Common myeloid progenitor, CD34-positive (primary cell): Measurements from ENCODE around the gene PNO1. TPM values are rescaled to one million over a fixed set of nuclear protein-coding genes. Genes with fewer than 3 reads are reported as not detected.
"Not testable (repeated sequence)": the region's sequence is repeated elsewhere in the genome, so short reads cannot be mapped to it uniquely, and the experiment has no call there.

Experiments
- CTCF ChIA-PET: fragments of 350-600 bp; sonication (Branson Sonifier 250); formaldehyde crosslinking; loops from one replicate; lab custom pipeline; 2021; ENCODE audit warnings: antibody characterized with exemption; lab: Charles Lee
- POLR2A ChIA-PET: fragments of 350-600 bp; sonication (Branson Sonifier 250); formaldehyde crosslinking; loops from one replicate; lab custom pipeline; 2021; ENCODE audit warnings: antibody characterized with exemption; lab: Charles Lee
- DNase-seq, 3 donors: peaks; one replicate each; pipeline versions ENCODE4 v3.0.0 to v3.0.0-alpha.2; 2013
- H3K27ac ChIP-seq, 2 experiments: 1 replicate in 1 of 2; 2 replicates in 1 of 2; pipeline ENCODE4 v1.7.0; 2013; ENCODE audit warnings: inconsistent platforms in 2 of 2, low read length in 2 of 2, mild to moderate bottlenecking in 2 of 2, low read depth in 1 of 2, moderate library complexity in 1 of 2; ENCODE audit not compliant: severe bottlenecking in 2 of 2, insufficient read depth in 1 of 2, poor library complexity in 1 of 2
- H3K27me3 ChIP-seq, 5 experiments: replicated peaks in 2 of 5; 1 replicate in 3 of 5; 2 replicates in 2 of 5; pipeline versions ENCODE4 v1.6.1 to v1.7.0; 2013; ENCODE audit warnings: low read length in 4 of 5, mild to moderate bottlenecking in 2 of 5, moderate library complexity in 2 of 5, inconsistent platforms in 1 of 5; ENCODE audit not compliant: insufficient read depth in 5 of 5, control insufficient read depth in 4 of 5
- H3K36me3 ChIP-seq, 4 experiments: 1 replicate in 2 of 4; 2 replicates in 2 of 4; pipeline versions ENCODE4 v1.6.1 to v1.7.0; 2013; ENCODE audit warnings: low read length in 3 of 4, control low read depth in 1 of 4, mild to moderate bottlenecking in 1 of 4; ENCODE audit not compliant: control insufficient read depth in 4 of 4, insufficient read depth in 4 of 4
- H3K4me1 ChIP-seq, 4 experiments: 1 replicate in 3 of 4; 2 replicates in 1 of 4; pipeline versions ENCODE4 v1.6.1 to v1.7.1; 2013; ENCODE audit warnings: low read length in 3 of 4, mild to moderate bottlenecking in 3 of 4, control low read depth in 1 of 4, inconsistent platforms in 1 of 4, moderate library complexity in 1 of 4; ENCODE audit not compliant: control insufficient read depth in 4 of 4, insufficient read depth in 4 of 4; ENCODE audit errors: control extremely low read depth in 1 of 4
- H3K4me3 ChIP-seq, 7 experiments: 1 replicate in 4 of 7; 2 replicates in 3 of 7; pipeline versions ENCODE4 v1.5.1 to v1.7.0; 2013; ENCODE audit warnings: mild to moderate bottlenecking in 7 of 7, low read length in 6 of 7, moderate library complexity in 6 of 7, inconsistent platforms in 2 of 7, low read depth in 2 of 7, control low read depth in 1 of 7; ENCODE audit not compliant: insufficient read depth in 4 of 7, control insufficient read depth in 1 of 7; ENCODE audit errors: extremely low read depth in 1 of 7
- H3K9me3 ChIP-seq, 5 experiments: 1 replicate in 4 of 5; 2 replicates in 1 of 5; pipeline versions ENCODE4 v1.6.1 to v1.7.1; 2013; ENCODE audit warnings: low read length in 4 of 5, mild to moderate bottlenecking in 2 of 5, inconsistent platforms in 1 of 5, low read depth in 1 of 5, moderate library complexity in 1 of 5; ENCODE audit not compliant: control insufficient read depth in 4 of 5, insufficient read depth in 2 of 5; ENCODE audit errors: control extremely low read depth in 1 of 5
- WGBS: methylation state at CpG from one replicate; pipeline ENCODE4 v1.1.5; 2013; ENCODE audit not compliant: insufficient coverage; 5-methylcytosine and 5-hydroxymethylcytosine counted together
- polyA plus RNA-seq: library from polyadenylated mRNA; unstranded; fragments of 120-200 nt; gene quantifications from one replicate; pipeline ENCODE4 v1.2.1, GENCODE V29; 2013

The PNO1 gene
- 10.6 TPM for polyA plus RNA-seq

- H3K9me3 ChIP-seq, result no peaks in the 10 kb centered on the region
- POLR2A ChIA-PET, result no interaction called here
Measured at GRCh38 chr2:68157402-68158133, at the start of gene PNO1. TSS of gene PNO1 (plus strand) at chr2:68157888. CDS start at chr2:68157935, 47 bp downstream.

DNA sequence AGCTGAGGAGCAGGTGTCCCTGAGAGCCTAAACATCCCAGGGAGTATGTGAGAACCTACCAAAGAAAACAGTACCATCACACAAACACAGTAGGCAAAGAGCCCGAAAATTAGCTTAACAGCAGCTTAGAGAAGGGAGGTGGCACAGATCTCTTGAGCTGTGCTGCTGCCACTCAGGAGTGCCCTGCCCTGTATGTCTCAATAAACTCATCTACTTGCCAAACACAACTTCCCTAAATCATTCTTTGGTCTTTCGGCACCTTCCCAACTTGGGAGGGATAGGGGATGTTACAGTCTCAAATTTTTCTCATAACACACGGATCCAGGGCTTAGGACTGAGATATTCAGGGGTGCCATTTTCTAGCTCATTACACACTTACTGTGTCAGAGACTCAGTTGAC lies 49.6 kb upstream of the PNO1 start:
- ChIA-PET CTCF (interaction anchor here (1.0 to 1.4 kb wide), 2 partner anchors 12 to 14 kb away, joined by 5 read pairs; no protein-coding TSS in a partner anchor), POLR2A (no interaction called here)
- H3K36me3 ChIP-seq, result no peaks in the 10 kb centered on the region
- WGBS, result 100% methylated on average over 1 of the region's 3 CpGs
- no peak for DNase-seq
- no peak overlapping the region for H3K4me3 ChIP-seq
- no peaks in the 10 kb centered on the region for H3K27me3 ChIP-seq
- peaks cover 0 to 15% (median 4%) of the 10 kb centered on the region in 5 experiments for H3K9me3 ChIP-seq
- H3K4me1 ChIP-seq, result no peaks in the 10 kb centered on the region
- no peak overlapping the region for H3K27ac ChIP-seq

More at GRCh38 chr2:68157402-68158133, at the start of gene PNO1:
- DNase-seq, result peak; percentile 97 to 98 (median 98)
- Histone ChIP-seq H3K27ac (peak within 1 kb of the TSS; percentile 99), H3K36me3 (peaks cover 9 to 25% (median 20%) of the 10 kb centered on the region in 4 experiments), H3K4me1 (peaks cover 21 to 41% (median 32%) of the 10 kb centered on the region in 4 experiments), H3K27me3 (no peaks in the 10 kb centered on the region), H3K4me3 (peak within 1 kb of the TSS; percentile 80 to 98 (median 95))
- WGBS, result under 1% methylated on average over 41 of the region's 44 CpGs
- CTCF ChIA-PET, result interaction anchor here (0.5 to 3.2 kb wide), 5 partner anchors 11 to 565 kb away, joined by 3 to 11 read pairs (median 4); no protein-coding TSS in a partner anchor

- POLR2A ChIA-PET, result no interaction called here
- Histone ChIP-seq H3K36me3 (no peaks in the 10 kb centered on the region), H3K4me1 (no peaks in the 10 kb centered on the region), H3K4me3 (no peak overlapping the region), H3K27me3 (no peaks in the 10 kb centered on the region), H3K9me3 (peaks cover 0 to 13% (median 4%) of the 10 kb centered on the region in 5 experiments), H3K27ac (no peak overlapping the region)
- CTCF ChIA-PET, result interaction anchor here (0.9 kb wide), 1 partner anchor 12 kb away, joined by 3 read pairs; no protein-coding TSS in a partner anchor
- DNase-seq, result peak in 2 of 3 donors; percentile 29 to 47
- WGBS, result no CpG with 5 or more reads among the region's 3 CpGs
Measured at GRCh38 chr2:68110102-68110501, 47.6 kb upstream of the PNO1 start.

GRCh38 chr2:68115965-68116364 lies 41.7 kb upstream of the PNO1 start:
- Histone ChIP-seq H3K4me3 (no peak overlapping the region), H3K27ac (no peak overlapping the region), H3K27me3 (no peaks in the 10 kb centered on the region), H3K9me3 (no peaks in the 10 kb centered on the region), H3K4me1 (no peaks in the 10 kb centered on the region), H3K36me3 (no peaks in the 10 kb centered on the region)
- WGBS, result 100% methylated on average over 1 of the region's 3 CpGs
- CTCF ChIA-PET, result interaction anchor here (1.0 to 2.0 kb wide), 5 partner anchors 11 to 326 kb away, joined by 3 to 7 read pairs (median 3); no protein-coding TSS in a partner anchor
- no peak for DNase-seq
- POLR2A ChIA-PET, result no interaction called here

GRCh38 chr2:68117922-68118321 lies 39.8 kb upstream of the PNO1 start:
- DNase-seq, H3K9me3 ChIP-seq, H3K27me3 ChIP-seq, H3K27ac ChIP-seq, CTCF ChIA-PET, H3K4me3 ChIP-seq, POLR2A ChIA-PET, H3K36me3 ChIP-seq: not testable (repeated sequence)
- peaks cover 0 to 12% (median 3%) of the 10 kb centered on the region in 4 experiments for H3K4me1 ChIP-seq
- no CpG with 5 or more reads among the region's 4 CpGs for WGBS

- Histone ChIP-seq H3K4me1 (peaks cover 0 to 12% (median 3%) of the 10 kb centered on the region in 4 experiments), H3K9me3 (no peaks in the 10 kb centered on the region), H3K27me3 (no peaks in the 10 kb centered on the region), H3K4me3 (no peak overlapping the region), H3K36me3 (no peaks in the 10 kb centered on the region), H3K27ac (no peak overlapping the region)
- ChIA-PET POLR2A (no interaction called here), CTCF (interaction anchor here (0.9 to 2.0 kb wide), 2 partner anchors 11 to 67 kb away, joined by 3 to 8 read pairs; no protein-coding TSS in a partner anchor)
- WGBS, result 86% methylated on average over 7 of the region's 7 CpGs
- peak in 2 of 3 donors; percentile 45 to 60 for DNase-seq
Measured at GRCh38 chr2:68118816-68119215, 38.9 kb upstream of the PNO1 start.

GRCh38 chr2:68119504-68119903 lies 38.2 kb upstream of the PNO1 start:
- ChIA-PET CTCF (interaction anchor here (2.0 kb wide), 1 partner anchor 66 kb away, joined by 8 read pairs; no protein-coding TSS in a partner anchor), POLR2A (no interaction called here)
- Histone ChIP-seq H3K4me1 (peaks cover 0 to 12% (median 3%) of the 10 kb centered on the region in 4 experiments), H3K9me3 (no peaks in the 10 kb centered on the region), H3K27ac (no peak overlapping the region), H3K4me3 (no peak overlapping the region), H3K36me3 (no peaks in the 10 kb centered on the region), H3K27me3 (no peaks in the 10 kb centered on the region)
- DNase-seq, result no peak
- WGBS, result 94% methylated on average over 4 of the region's 5 CpGs
